Naive B cell (primary cell): ENCODE measurements around the gene PTPRG. TPM values are rescaled to one million over a fixed set of nuclear protein-coding genes. Genes with fewer than 3 reads are reported as not detected.

Source experiments
- ATAC-seq, 2 donors: fragments of 150-1000 bp; cut with Tn5 transposase; 2 replicates each; pipeline ENCODE4 v1.10.0; 2021; ENCODE audit warnings: low read depth in 2 of 2, mild to moderate bottlenecking in 2 of 2, moderate library complexity in 2 of 2
- DNase-seq: peaks from one replicate; pipeline ENCODE4 v3.0.0; 2022
- H3K27ac Mint-ChIP-seq, 6 donors: one replicate each; pipeline ENCODE4 v1.8.0; 2020 to 2022; ENCODE audit warnings: mild to moderate bottlenecking in 6 of 6, mixed read lengths in 6 of 6, moderate library complexity in 5 of 6, inconsistent platforms in 2 of 6
- H3K27me3 Mint-ChIP-seq, 3 donors: one replicate each; pipeline ENCODE4 v1.8.0; 2021 to 2022; ENCODE audit warnings: mixed read lengths in 3 of 3, mild to moderate bottlenecking in 1 of 3
- H3K36me3 Mint-ChIP-seq, 2 donors: one replicate each; pipeline ENCODE4 v1.8.0; 2020 to 2022; ENCODE audit warnings: mixed read lengths in 2 of 2, inconsistent platforms in 1 of 2, mild to moderate bottlenecking in 1 of 2
- H3K4me1 Mint-ChIP-seq, 3 donors: one replicate each; pipeline ENCODE4 v1.8.0; 2020 to 2022; ENCODE audit warnings: mixed read lengths in 3 of 3, inconsistent platforms in 1 of 3, mild to moderate bottlenecking in 1 of 3, moderate library complexity in 1 of 3
- H3K4me3 Mint-ChIP-seq, 8 donors: one replicate each; pipeline ENCODE4 v1.8.0; 2020 to 2022; ENCODE audit warnings: mild to moderate bottlenecking in 8 of 8, mixed read lengths in 8 of 8, moderate library complexity in 8 of 8, inconsistent platforms in 2 of 8
- H3K9me3 Mint-ChIP-seq, 7 donors: one replicate each; pipeline ENCODE4 v1.8.0; 2020 to 2022; ENCODE audit warnings: mixed read lengths in 7 of 7, mild to moderate bottlenecking in 5 of 7, inconsistent platforms in 2 of 7, moderate library complexity in 1 of 7
- polyA plus RNA-seq, 6 donors: library from polyadenylated mRNA; unstranded; fragments of 300-500 nt; fragmentation: Illumina TruSeq; gene quantifications; one replicate each; pipeline ENCODE4 v1.2.3, GENCODE V29; 2021; ENCODE audit warnings: low read depth in 6 of 6

The PTPRG gene
- polyA plus RNA-seq, 6 donors from 2014 or later, result 0.05 to 0.20 (median 0.10) TPM; not detected in 1

DNA sequence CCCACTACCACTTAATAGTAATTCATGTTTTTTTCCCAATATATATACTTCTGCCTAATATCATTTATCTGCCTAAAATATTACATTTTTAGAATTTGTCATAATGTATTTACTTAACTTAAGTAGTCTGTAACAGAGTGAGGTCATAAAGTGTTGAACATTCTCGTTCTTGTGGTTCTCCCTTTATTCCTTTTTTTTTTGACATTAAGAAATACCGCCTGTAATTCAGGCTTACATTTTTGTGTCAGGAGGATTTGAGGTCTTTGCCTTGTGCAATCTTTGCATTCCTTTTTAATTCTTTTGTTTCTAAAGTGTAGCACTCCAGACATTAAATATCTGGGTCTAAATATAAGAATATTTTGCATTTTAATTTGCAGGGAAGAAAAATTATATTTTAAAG lies 315.4 kb downstream of the PTPRG start:
- H3K27ac Mint-ChIP-seq, result no peak overlapping the region

DNA sequence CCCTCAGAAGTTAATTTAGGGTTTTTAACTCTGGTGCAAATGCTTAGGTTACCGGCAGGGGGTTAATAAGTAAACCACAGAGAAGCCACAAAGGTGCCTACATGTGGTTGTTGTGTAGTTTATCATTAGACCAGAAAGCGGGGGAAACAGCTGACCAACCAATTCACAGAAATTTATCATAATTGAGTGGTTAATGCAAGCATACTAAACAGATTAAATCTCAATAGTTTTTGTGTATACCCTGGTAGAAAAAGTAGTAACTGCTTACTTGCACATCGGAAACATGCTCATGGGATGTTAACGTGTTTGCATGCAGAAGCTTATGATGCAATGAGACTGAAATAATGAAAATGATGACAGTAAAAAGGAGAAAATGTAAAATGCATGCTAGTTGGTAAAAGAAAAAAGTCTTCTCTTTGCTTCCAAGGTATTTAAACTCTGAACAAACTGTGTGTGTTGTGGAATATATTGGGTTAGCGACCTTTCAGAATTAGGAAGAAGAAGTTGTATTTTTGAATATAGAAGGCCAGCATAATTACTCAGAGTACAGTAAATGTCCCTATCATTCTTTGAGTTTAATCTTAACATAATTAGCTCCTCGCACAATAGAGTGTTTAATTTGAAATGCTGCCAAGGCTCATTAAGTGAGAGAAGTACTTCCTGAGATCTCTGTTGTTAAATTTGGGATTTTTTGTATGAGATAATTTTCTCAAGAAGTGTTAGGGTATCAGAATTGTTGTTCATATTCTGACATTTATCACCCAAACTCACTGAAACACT lies 316.2 kb downstream of the PTPRG start:
- no peak for DNase-seq
- H3K9me3 Mint-ChIP-seq, result no peaks in the 10 kb centered on the region
- no peak overlapping the region for H3K27ac Mint-ChIP-seq
- no peak for ATAC-seq
- H3K4me3 Mint-ChIP-seq, result no peak overlapping the region
- no peaks in the 10 kb centered on the region for H3K4me1 Mint-ChIP-seq
- peaks cover 0 to 14% (median 0%) of the 10 kb centered on the region in 3 donors for H3K27me3 Mint-ChIP-seq
- H3K36me3 Mint-ChIP-seq, result no peaks in the 10 kb centered on the region

More for the DNA sequence above, 315.4 kb downstream of the PTPRG start:
- no peak overlapping the region for H3K4me3 Mint-ChIP-seq
- ATAC-seq (no peak), DNase-seq (no peak)
- H3K36me3 Mint-ChIP-seq, result no peaks in the 10 kb centered on the region
- H3K4me1 Mint-ChIP-seq, result no peaks in the 10 kb centered on the region
- peaks cover 0 to 14% (median 6%) of the 10 kb centered on the region in 3 donors for H3K27me3 Mint-ChIP-seq
- no peaks in the 10 kb centered on the region for H3K9me3 Mint-ChIP-seq

DNA sequence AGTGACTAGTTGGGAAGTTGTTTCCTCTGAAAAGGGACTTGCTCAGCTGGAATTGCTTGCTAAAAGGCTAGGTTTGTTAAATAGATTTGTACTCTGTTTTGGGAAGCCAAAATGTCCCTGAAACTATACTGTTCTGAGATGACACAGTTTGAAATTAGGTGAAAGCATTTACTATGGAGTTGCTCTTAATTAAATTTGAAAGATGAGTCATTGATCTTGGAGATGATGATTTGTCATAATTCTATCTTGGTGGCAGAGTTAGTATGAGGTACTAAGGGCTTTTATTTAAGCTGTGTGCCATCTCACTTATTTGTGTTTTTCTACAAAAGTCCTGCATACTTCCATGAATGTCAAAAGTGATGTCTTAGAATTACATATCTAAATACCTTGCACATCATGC lies 320.9 kb downstream of the PTPRG start:
- Mint-ChIP-seq H3K9me3 (no peaks in the 10 kb centered on the region), H3K4me1 (no peaks in the 10 kb centered on the region), H3K27ac (no peak overlapping the region), H3K27me3 (peaks cover 0 to 6% (median 0%) of the 10 kb centered on the region in 3 donors), H3K36me3 (no peaks in the 10 kb centered on the region), H3K4me3 (no peak overlapping the region)
- DNase-seq (no peak), ATAC-seq (no peak)

DNA sequence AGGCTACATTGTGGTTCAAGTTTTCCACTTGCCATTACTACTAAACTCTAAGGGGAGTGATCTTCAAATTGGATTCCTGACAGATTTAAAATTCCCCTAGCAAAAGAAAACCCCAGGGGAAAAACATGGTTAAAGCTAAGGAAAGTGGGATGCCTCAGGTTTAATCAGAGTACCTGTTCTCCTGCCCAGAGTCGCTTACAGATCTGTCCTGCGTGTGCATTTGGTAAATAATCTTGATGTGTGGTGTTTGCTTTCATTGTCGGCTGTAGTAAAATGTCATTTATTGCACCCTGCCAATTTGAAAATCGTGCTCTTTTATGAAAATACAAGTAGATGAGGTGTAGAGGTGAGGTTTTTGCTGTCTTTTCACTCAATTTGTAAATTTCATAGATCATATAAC lies 323.4 kb downstream of the PTPRG start:
- Mint-ChIP-seq H3K9me3 (no peaks in the 10 kb centered on the region), H3K4me1 (no peaks in the 10 kb centered on the region), H3K36me3 (no peaks in the 10 kb centered on the region), H3K4me3 (no peak overlapping the region), H3K27me3 (peaks cover 0 to 11% (median 0%) of the 10 kb centered on the region in 3 donors), H3K27ac (no peak overlapping the region)
- no peak for ATAC-seq
- no peak for DNase-seq

DNA sequence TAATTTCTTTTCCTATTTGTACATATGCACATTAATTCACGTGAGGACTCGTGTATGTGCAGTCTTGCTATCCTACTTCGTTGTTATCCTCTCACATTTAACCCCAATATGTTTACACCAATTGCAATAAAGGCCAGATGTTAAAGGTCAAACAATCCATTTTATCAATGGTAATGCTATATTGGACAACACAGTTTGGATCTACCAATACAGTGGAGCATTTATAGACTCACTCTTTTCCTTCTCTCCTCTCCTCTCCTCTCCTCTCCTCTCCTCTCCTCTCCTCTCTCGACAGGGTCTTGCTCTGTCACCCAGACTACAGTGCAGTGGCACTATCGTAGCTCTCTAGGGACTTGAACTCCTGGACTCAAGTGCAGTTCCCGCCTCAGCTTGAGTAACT lies 324.0 kb downstream of the PTPRG start:
- Mint-ChIP-seq H3K4me3 (no peak overlapping the region), H3K36me3 (no peaks in the 10 kb centered on the region), H3K27ac (no peak overlapping the region), H3K4me1 (no peaks in the 10 kb centered on the region), H3K27me3 (peaks cover 0 to 11% (median 0%) of the 10 kb centered on the region in 3 donors), H3K9me3 (peaks cover 0 to 2% (median 0%) of the 10 kb centered on the region in 7 donors)
- ATAC-seq (no peak), DNase-seq (no peak)

DNA sequence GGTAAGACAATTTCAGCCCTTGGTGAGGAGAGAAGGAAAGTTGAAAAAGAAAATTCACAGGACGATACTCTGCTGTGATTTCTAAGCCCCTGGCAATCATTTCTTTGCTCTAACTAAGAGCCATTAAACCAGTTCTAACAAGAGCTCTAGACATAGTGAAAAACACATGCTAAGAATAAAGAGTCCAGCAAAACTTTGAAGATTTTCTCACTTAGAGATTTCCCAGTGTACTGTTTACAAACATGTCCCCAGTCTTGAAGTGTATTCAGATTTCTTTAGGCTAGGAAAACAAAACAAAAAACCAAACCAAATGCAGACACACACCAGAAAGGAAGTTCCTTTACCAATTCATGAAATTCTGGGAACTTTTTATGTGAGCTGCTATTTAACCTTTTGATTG lies 325.8 kb downstream of the PTPRG start:
- Mint-ChIP-seq H3K4me3 (no peak overlapping the region), H3K27ac (no peak overlapping the region), H3K9me3 (peaks cover 0 to 2% (median 0%) of the 10 kb centered on the region in 7 donors), H3K4me1 (no peaks in the 10 kb centered on the region), H3K36me3 (no peaks in the 10 kb centered on the region), H3K27me3 (peaks cover 0 to 11% (median 0%) of the 10 kb centered on the region in 3 donors)
- ATAC-seq (no peak), DNase-seq (no peak)

DNA sequence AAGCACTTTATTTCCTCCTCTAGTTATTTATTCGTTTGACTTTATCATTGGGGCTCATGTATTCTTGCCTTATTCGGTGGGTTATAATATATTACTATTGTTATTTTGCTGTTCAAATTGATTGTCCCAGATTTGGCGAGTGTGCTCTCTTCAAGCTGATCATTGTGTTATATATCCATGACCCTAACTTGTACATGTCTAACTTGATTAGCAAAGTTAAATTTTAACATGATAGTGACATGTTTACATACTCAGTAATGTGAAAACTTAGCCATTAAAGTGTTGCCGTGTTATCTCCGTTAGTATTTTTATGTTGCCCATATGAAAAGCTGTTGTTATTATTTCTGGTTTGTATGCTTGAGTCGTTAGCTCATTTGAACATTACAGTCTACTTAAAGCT lies 327.9 kb downstream of the PTPRG start:
- ATAC-seq (no peak), DNase-seq (no peak)
- Mint-ChIP-seq H3K36me3 (no peaks in the 10 kb centered on the region), H3K4me1 (no peaks in the 10 kb centered on the region), H3K4me3 (no peak overlapping the region), H3K9me3 (peaks cover 0 to 4% (median 1%) of the 10 kb centered on the region in 7 donors), H3K27ac (no peak overlapping the region), H3K27me3 (peaks cover 0 to 11% (median 4%) of the 10 kb centered on the region in 3 donors)

DNA sequence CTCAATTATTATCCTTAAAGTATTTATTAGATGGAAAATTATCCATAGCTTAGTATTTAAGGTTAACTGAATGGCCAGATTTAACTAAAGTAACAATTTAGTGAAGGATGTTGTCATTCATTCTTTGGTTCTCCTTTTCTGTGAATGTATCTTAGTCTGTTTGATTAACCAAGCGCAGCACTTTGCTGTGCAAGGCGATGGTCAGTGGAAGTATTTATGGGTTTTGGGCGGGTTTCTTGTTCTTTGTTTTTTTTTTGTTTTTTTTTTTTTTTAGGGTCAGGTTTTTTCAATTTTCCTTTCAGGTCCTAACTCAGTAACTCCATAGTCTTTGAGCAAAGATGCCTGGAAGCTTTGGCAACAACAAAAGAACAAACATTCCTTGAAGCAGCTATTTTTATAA lies 328.8 kb downstream of the PTPRG start:
- ATAC-seq (no peak), DNase-seq (no peak)
- H3K4me1 Mint-ChIP-seq, result peaks cover 5 to 6% (median 6%) of the 10 kb centered on the region in 3 donors
- no peak overlapping the region for H3K4me3 Mint-ChIP-seq
- H3K36me3 Mint-ChIP-seq, result no peaks in the 10 kb centered on the region
- no peak overlapping the region for H3K27ac Mint-ChIP-seq
- peaks cover 0 to 11% (median 4%) of the 10 kb centered on the region in 3 donors for H3K27me3 Mint-ChIP-seq
- H3K9me3 Mint-ChIP-seq, result peaks cover 0 to 4% (median 1%) of the 10 kb centered on the region in 7 donors

DNA sequence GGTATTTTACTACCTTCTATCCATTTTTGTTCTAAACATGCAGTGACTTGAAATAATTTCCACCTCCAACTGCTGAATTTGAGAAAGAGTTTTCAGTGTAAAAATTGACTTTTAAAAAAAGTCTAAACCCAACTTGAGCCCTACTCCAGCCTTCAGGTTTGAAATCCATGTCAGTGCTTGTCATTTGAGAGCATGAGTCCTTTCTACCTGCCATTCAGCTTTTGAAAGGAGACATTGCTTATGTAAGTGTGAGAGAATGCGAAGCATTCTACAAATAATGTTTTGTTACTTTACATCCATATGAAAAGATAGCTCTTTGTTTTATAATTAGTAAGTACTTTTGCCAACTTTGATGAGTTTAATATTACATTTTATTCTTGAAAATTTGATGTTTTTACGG lies 329.2 kb downstream of the PTPRG start:
- no peaks in the 10 kb centered on the region for H3K36me3 Mint-ChIP-seq
- ATAC-seq, result no peak
- H3K9me3 Mint-ChIP-seq, result peaks cover 0 to 4% (median 1%) of the 10 kb centered on the region in 7 donors
- H3K4me1 Mint-ChIP-seq, result peaks cover 7 to 10% (median 9%) of the 10 kb centered on the region in 3 donors
- no peak overlapping the region for H3K27ac Mint-ChIP-seq
- H3K27me3 Mint-ChIP-seq, result peaks cover 0 to 11% (median 4%) of the 10 kb centered on the region in 3 donors
- no peak overlapping the region for H3K4me3 Mint-ChIP-seq
- no peak for DNase-seq

DNA sequence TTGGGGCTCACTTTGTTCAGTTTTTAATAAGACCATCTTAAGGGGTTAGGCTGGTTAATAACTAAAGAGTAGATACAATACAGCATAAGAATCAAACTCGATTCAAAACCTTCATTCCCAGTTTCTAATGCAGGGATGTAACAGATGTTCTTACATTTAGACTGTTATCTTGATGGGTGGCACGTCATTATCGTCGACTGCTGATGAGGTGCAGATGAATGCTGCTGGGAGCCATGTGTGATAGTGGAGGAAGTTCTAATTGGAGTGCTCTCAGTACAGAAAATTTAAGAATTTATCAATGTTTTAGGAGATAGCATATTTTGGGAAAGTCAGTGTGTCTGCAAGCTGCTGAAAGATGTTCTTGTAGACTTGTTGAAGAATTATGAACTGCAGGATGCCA lies 331.5 kb downstream of the PTPRG start:
- Mint-ChIP-seq H3K27me3 (peaks cover 0 to 10% (median 4%) of the 10 kb centered on the region in 3 donors), H3K4me3 (no peak overlapping the region), H3K27ac (no peak overlapping the region), H3K4me1 (peaks cover 7 to 12% (median 10%) of the 10 kb centered on the region in 3 donors), H3K36me3 (no peaks in the 10 kb centered on the region), H3K9me3 (peaks cover 0 to 4% (median 1%) of the 10 kb centered on the region in 7 donors)
- ATAC-seq (no peak), DNase-seq (no peak)

DNA sequence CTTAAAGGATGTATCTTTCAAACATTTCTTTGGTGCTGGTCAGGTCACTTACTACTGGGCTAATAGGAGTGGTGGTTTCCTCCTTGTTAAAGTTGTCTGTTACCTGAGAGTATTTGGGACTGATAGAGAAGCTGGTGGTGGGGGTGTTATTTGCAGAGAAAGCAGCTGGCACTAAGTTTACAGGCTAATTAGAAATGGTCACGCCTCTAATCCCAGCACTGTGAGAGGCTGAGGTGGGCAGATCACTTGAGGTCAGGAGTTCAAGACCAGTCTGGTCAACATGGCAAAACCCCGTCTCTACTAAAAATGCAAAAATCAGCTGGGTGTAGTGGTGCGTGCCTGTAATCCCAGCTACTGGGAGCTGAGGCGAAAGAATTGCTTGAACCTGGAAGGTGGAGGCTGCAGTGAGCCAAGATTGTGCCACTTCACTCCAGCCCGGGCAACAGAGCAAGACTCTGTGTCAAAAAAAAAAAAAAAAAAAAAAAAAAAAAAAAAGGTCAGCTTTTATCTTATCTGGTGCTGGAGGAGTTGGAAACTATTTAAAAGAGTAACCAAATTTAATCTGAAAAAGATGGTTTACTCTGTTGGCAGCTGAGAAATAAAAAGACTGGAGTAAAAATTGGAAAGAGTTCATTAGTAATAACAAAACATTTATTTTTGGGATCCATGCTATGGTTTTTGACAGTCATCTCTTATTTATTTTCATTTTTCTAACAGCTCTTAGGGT lies 332.6 kb downstream of the PTPRG start:
- Mint-ChIP-seq H3K9me3 (peaks cover 0 to 4% (median 1%) of the 10 kb centered on the region in 7 donors), H3K27ac (no peak overlapping the region), H3K36me3 (no peaks in the 10 kb centered on the region), H3K4me3 (no peak overlapping the region), H3K27me3 (peaks cover 0 to 4% (median 0%) of the 10 kb centered on the region in 3 donors), H3K4me1 (peaks cover 7 to 12% (median 10%) of the 10 kb centered on the region in 3 donors)
- ATAC-seq (no peak), DNase-seq (no peak)

DNA sequence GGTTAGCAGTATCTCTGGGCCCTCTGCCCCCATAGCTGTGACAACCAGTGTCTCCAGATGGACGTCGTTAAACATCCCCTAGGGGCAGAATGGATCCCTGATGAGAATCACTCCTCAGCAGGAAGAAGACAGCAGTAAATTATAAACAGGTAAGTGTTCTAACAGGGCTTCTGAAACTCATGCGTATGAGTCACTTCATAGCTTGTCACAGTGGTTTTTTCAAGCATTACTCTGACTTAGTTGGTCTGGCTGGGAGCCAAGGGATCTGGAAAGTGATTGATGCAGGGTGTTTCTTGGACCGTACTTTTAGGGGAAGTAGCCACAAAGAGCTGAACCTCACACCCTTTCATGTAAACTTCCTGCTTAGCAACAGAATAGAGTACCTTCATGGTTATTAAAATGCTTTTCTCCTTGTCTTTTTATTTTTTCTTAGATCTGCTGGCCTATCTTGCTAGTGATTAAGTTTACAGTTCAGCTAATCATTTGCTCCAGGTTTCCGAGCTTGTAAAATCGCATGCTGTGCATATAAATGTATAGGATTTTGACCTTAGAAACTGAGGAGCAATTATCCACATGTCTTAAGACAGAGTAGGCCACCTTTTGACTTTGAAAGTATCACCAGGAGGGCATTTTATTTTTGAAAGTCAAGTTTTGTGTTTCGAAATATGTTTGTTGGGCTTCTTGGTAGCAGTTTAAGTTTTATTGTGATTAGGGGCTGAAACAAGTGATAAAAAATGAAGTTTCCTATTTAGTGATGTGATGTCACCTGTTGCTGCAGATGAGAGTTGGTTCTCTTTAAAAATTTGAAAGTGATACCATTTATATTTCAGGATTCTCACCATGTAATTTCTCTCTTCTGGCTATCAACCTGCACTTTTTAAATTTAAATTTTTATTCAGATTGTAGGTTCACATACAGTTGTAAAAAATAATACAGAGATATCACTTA lies 333.9 kb downstream of the PTPRG start:
- ATAC-seq (peak; percentile 79 to 85), DNase-seq (peak; percentile 31)
- peak overlapping the region in 2 of 6 donors; percentile 49 to 66 for H3K27ac Mint-ChIP-seq

DNA sequence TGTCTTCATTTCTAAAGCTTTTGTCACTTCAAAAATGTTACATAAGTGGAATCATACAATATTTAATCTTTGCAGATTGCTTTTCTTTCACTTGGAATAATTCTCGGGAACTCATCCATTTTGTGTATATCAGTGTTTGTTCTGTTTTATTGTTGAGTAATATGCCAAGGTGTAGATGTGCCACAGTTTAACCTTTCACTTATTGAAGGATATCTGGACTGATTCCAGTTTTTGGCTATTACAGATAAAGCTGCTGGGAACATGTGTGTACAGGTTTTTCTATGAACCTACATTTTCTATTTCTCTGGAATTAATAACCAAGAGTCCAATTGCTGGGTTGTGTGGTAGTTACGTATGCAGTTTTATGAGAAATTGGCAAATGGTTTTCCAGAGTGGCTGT lies 334.9 kb downstream of the PTPRG start:
- Mint-ChIP-seq H3K4me3 (no peak overlapping the region), H3K27me3 (peaks cover 0 to 5% (median 4%) of the 10 kb centered on the region in 3 donors), H3K4me1 (peaks cover 7 to 12% (median 10%) of the 10 kb centered on the region in 3 donors), H3K27ac (peak overlapping the region in 1 of 6 donors; percentile 34), H3K36me3 (no peaks in the 10 kb centered on the region), H3K9me3 (peaks cover 0 to 4% (median 0%) of the 10 kb centered on the region in 7 donors)
- DNase-seq, result no peak
- no peak for ATAC-seq

More for the DNA sequence above, 333.9 kb downstream of the PTPRG start:
- H3K4me1 Mint-ChIP-seq, result peaks cover 7 to 12% (median 10%) of the 10 kb centered on the region in 3 donors
- H3K27me3 Mint-ChIP-seq, result peaks cover 0 to 4% (median 1%) of the 10 kb centered on the region in 3 donors
- peaks cover 0 to 4% (median 0%) of the 10 kb centered on the region in 7 donors for H3K9me3 Mint-ChIP-seq
- no peaks in the 10 kb centered on the region for H3K36me3 Mint-ChIP-seq
- H3K4me3 Mint-ChIP-seq, result no peak overlapping the region
